ENCODE measurements around the gene TENM3.

The TENM3 gene

DNA sequence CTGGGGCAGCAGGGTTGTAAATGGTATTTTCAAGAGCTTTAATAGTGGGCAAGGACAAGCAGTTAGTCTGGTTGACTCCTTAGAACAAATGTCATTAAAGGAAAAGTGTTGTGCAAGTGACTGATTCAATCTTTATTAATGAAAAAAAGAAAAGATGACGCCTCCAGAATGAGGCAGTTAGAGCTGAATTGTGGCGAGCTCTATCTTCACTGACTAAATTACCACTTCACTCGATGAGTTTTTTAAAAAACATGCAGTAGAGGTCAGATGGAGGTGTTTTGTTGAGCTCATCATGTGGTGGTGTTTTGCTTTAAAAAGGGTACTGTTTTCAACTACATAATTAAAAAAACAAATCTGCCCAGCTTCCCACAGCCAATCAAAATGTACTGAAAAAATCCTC is 28.1 kb upstream of the TENM3 start:
- H3K4me3 ChIP-seq (replicated peaks in 1 of 2; ENCODE audit: low read depth in 2 of 2, low read length in 2 of 2), result no peak overlapping the region
- DNase-seq (ENCODE audit: low read depth in 2 of 2), result no peak
- TF ChIP-seq, protein P1, sequence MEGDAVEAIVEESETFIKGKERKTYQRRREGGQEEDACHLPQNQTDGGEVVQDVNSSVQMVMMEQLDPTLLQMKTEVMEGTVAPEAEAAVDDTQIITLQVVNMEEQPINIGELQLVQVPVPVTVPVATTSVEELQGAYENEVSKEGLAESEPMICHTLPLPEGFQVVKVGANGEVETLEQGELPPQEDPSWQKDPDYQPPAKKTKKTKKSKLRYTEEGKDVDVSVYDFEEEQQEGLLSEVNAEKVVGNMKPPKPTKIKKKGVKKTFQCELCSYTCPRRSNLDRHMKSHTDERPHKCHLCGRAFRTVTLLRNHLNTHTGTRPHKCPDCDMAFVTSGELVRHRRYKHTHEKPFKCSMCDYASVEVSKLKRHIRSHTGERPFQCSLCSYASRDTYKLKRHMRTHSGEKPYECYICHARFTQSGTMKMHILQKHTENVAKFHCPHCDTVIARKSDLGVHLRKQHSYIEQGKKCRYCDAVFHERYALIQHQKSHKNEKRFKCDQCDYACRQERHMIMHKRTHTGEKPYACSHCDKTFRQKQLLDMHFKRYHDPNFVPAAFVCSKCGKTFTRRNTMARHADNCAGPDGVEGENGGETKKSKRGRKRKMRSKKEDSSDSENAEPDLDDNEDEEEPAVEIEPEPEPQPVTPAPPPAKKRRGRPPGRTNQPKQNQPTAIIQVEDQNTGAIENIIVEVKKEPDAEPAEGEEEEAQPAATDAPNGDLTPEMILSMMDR (IDR thresholded peaks at IDR 0.05; ENCODE audit: low read depth, low read length), result no peak

- H3K4me3 ChIP-seq (replicated peaks in 1 of 2; ENCODE audit: low read depth in 2 of 2, low read length in 2 of 2), result no peak overlapping the region
- no peak for DNase-seq (ENCODE audit: low read depth in 2 of 2)
- TF ChIP-seq, protein P1 (IDR thresholded peaks at IDR 0.05; ENCODE audit: low read depth, low read length), result no peak
These were observed 27.2 kb upstream of the TENM3 start for GRCh38 chr4:182216005-182216404.

- H3K4me3 ChIP-seq (replicated peaks in 1 of 2; ENCODE audit: low read depth in 2 of 2, low read length in 2 of 2), result no peak overlapping the region
- TF ChIP-seq, protein P1 (IDR thresholded peaks at IDR 0.05; ENCODE audit: low read depth, low read length), result no peak
- peak in 1 of 2 donors; percentile 21 for DNase-seq (ENCODE audit: low read depth in 2 of 2)
These were observed 23.7 kb upstream of the TENM3 start for GRCh38 chr4:182219411-182220056.

DNA sequence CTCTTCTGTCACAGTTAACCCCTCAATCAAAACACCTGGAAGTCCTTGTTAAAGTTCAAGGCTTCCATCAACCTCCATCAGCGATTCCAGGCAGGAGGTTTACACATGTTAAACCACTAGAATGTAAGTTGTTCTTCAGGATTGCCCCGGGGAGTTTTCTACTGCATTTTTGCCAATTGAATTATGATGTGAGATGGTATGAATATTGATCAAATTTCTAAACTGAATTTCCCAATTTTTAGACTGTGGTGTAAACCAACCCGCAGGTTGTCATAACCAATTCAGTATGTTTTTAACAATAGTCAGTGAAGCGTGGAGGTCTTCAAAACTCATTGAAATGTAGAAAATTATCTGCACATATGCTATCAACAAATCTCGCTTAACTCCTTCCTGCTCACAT is 21.2 kb upstream of the TENM3 start:
- TF ChIP-seq, protein P1 (IDR thresholded peaks at IDR 0.05; ENCODE audit: low read depth, low read length), result no peak
- no peak for DNase-seq (ENCODE audit: low read depth in 2 of 2)
- no peak overlapping the region for H3K4me3 ChIP-seq (replicated peaks in 1 of 2; ENCODE audit: low read depth in 2 of 2, low read length in 2 of 2)

GRCh38 chr4:182222766-182223165 is 20.4 kb upstream of the TENM3 start:
- DNase-seq (ENCODE audit: low read depth in 2 of 2), result no peak
- H3K4me3 ChIP-seq (replicated peaks in 1 of 2; ENCODE audit: low read depth in 2 of 2, low read length in 2 of 2), result no peak overlapping the region
- TF ChIP-seq, protein P1 (IDR thresholded peaks at IDR 0.05; ENCODE audit: low read depth, low read length), result no peak

- DNase-seq (ENCODE audit: low read depth in 2 of 2), result no peak
- no peak overlapping the region for H3K4me3 ChIP-seq (replicated peaks in 1 of 2; ENCODE audit: low read depth in 2 of 2, low read length in 2 of 2)
- TF ChIP-seq, protein P1 (IDR thresholded peaks at IDR 0.05; ENCODE audit: low read depth, low read length), result no peak
These were observed 19.5 kb upstream of the TENM3 start for GRCh38 chr4:182223708-182224107.
